ENCODE measurements around the gene RBM5. TPM values are rescaled to one million over a fixed set of nuclear protein-coding genes. Genes with fewer than 3 reads are reported as not detected.

Gene RBM5
- total RNA-seq, 2 donors from 2014 or later, result 292 to 353 TPM

- DNase-seq, result no peak
- Mint-ChIP-seq H3K4me3 (peak overlapping the region; percentile 93), H3K27ac (no peak overlapping the region), H3K4me1 (peaks cover 23% of the 10 kb centered on the region), H3K27me3 (peaks cover 30% of the 10 kb centered on the region), H3K36me3 (ENCODE audit: low read depth) (peaks cover 8% of the 10 kb centered on the region)
- no peak for ATAC-seq
- H3K9me3 ChIP-seq (ENCODE audit: control insufficient read depth, low read length, poor library complexity, severe bottlenecking), result no peaks in the 10 kb centered on the region
Measured at GRCh38 chr3:50153782-50154475, 65.2 kb downstream of the RBM5 start.

GRCh38 chr3:50154476-50154839 lies 65.7 kb downstream of the RBM5 start:
- peaks cover 30% of the 10 kb centered on the region for H3K27me3 Mint-ChIP-seq
- ATAC-seq (no peak), DNase-seq (no peak)
- H3K4me1 Mint-ChIP-seq, result peaks cover 23% of the 10 kb centered on the region
- peak overlapping the region; percentile 93 for H3K4me3 Mint-ChIP-seq
- H3K9me3 ChIP-seq (ENCODE audit: control insufficient read depth, low read length, poor library complexity, severe bottlenecking), result no peaks in the 10 kb centered on the region
- peaks cover 8% of the 10 kb centered on the region for H3K36me3 Mint-ChIP-seq (ENCODE audit: low read depth)
- H3K27ac Mint-ChIP-seq, result no peak overlapping the region

DNA sequence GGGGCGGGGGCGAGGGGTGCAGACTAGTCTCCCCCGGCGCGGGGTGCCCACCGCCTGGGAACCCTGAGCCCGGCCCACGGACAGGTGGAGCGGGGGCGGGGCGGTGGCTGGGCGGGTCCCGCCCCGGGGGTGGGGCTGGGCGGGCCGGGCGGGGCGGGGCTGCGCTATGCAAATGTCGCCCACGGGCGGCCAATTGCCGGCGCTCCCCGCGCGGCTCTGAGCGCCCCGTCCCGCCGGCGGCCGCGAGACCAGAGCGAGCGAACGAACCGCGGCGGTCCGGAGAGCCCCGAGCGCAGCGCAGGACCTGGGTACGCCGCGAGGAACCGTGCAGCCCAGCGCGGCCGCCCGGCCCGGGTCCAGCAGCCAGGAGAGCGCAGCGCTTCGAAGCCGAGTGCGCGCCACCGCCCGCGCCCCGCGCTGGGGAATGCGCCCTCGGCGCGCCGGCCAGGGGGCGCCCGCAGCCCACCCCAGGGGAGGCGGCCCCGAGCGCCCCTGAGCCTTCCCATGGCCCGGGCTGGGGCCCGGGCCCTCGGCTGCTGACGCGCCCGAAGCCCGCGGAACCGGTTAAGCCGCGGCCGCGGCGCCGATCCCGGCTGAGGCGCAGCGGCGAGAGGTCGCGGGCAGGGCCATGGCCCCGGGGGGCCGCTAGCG lies 66.2 kb downstream of the RBM5 start, which contains the start of gene SEMA3F:
TSS of gene SEMA3F (plus strand) at position 485 of the 651 bp plus-strand sequence. CDS start 4,299 bp downstream, outside the sequence.
- H3K4me3 Mint-ChIP-seq, result peak within 1 kb of the TSS; percentile 93
- ATAC-seq (peak; percentile 95), DNase-seq (peak; percentile 55 to 74 (median 72))
- H3K27me3 Mint-ChIP-seq, result peaks cover 30% of the 10 kb centered on the region
- H3K9me3 ChIP-seq (ENCODE audit: control insufficient read depth, low read length, poor library complexity, severe bottlenecking), result no peaks in the 10 kb centered on the region
- peaks cover 23% of the 10 kb centered on the region for H3K4me1 Mint-ChIP-seq
- H3K27ac Mint-ChIP-seq, result no peak within 1 kb of the TSS
- H3K36me3 Mint-ChIP-seq (ENCODE audit: low read depth), result peaks cover 8% of the 10 kb centered on the region

GRCh38 chr3:50155491-50155878 lies 66.8 kb downstream of the RBM5 start:
- Mint-ChIP-seq H3K4me3 (peak overlapping the region; percentile 85), H3K36me3 (ENCODE audit: low read depth) (peaks cover 6% of the 10 kb centered on the region), H3K4me1 (peaks cover 22% of the 10 kb centered on the region), H3K27me3 (peaks cover 26% of the 10 kb centered on the region), H3K27ac (no peak overlapping the region)
- no peak for DNase-seq
- ATAC-seq, result no peak
- H3K9me3 ChIP-seq (ENCODE audit: control insufficient read depth, low read length, poor library complexity, severe bottlenecking), result no peaks in the 10 kb centered on the region

DNA sequence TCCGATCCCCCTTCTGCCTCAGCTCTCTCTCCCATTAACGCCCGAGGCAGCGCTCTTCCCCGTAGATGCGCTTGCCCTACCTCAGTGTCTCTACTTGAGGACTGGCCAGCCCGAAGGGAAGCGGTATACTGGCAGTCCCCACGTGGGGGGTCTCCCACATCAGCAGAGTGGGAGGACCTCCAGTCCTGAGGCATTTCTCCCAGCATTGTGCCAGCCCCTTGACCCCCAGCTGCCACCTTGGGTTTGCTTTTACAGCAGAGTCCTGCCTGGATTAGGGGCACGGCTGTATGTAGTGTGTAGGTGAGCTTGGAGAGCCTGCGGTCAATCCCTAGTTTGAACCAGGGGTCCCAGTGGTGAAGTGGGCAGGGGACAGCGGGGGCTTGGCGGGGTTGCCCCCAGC lies 67.2 kb downstream of the RBM5 start:
- H3K36me3 Mint-ChIP-seq (ENCODE audit: low read depth), result peaks cover 5% of the 10 kb centered on the region
- no peaks in the 10 kb centered on the region for H3K9me3 ChIP-seq (ENCODE audit: control insufficient read depth, low read length, poor library complexity, severe bottlenecking)
- H3K4me1 Mint-ChIP-seq, result peaks cover 21% of the 10 kb centered on the region
- no peak overlapping the region for H3K27ac Mint-ChIP-seq
- ATAC-seq (no peak), DNase-seq (no peak)
- peaks cover 24% of the 10 kb centered on the region for H3K27me3 Mint-ChIP-seq
- peak overlapping the region; percentile 85 for H3K4me3 Mint-ChIP-seq

GRCh38 chr3:50156549-50157493 lies 68.1 kb downstream of the RBM5 start:
- H3K4me3 Mint-ChIP-seq, result peak overlapping the region; percentile 77
- peaks cover 5% of the 10 kb centered on the region for H3K36me3 Mint-ChIP-seq (ENCODE audit: low read depth)
- H3K9me3 ChIP-seq (ENCODE audit: control insufficient read depth, low read length, poor library complexity, severe bottlenecking), result no peaks in the 10 kb centered on the region
- H3K27me3 Mint-ChIP-seq, result peaks cover 24% of the 10 kb centered on the region
- peaks cover 21% of the 10 kb centered on the region for H3K4me1 Mint-ChIP-seq
- DNase-seq (no peak), ATAC-seq (no peak)
- no peak overlapping the region for H3K27ac Mint-ChIP-seq

GRCh38 chr3:50157827-50158529 lies 69.3 kb downstream of the RBM5 start:
- Mint-ChIP-seq H3K4me3 (no peak overlapping the region), H3K27me3 (peaks cover 24% of the 10 kb centered on the region), H3K27ac (no peak overlapping the region), H3K4me1 (peaks cover 21% of the 10 kb centered on the region), H3K36me3 (ENCODE audit: low read depth) (peaks cover 5% of the 10 kb centered on the region)
- ATAC-seq, result no peak
- H3K9me3 ChIP-seq (ENCODE audit: control insufficient read depth, low read length, poor library complexity, severe bottlenecking), result no peaks in the 10 kb centered on the region
- no peak for DNase-seq

GRCh38 chr3:50158530-50159146 lies 69.9 kb downstream of the RBM5 start:
- peaks cover 17% of the 10 kb centered on the region for H3K27me3 Mint-ChIP-seq
- peaks cover 15% of the 10 kb centered on the region for H3K4me1 Mint-ChIP-seq
- H3K9me3 ChIP-seq (ENCODE audit: control insufficient read depth, low read length, poor library complexity, severe bottlenecking), result no peaks in the 10 kb centered on the region
- no peak overlapping the region for H3K27ac Mint-ChIP-seq
- H3K36me3 Mint-ChIP-seq (ENCODE audit: low read depth), result peaks cover 3% of the 10 kb centered on the region
- H3K4me3 Mint-ChIP-seq, result no peak overlapping the region
- no peak for DNase-seq
- no peak for ATAC-seq

DNA sequence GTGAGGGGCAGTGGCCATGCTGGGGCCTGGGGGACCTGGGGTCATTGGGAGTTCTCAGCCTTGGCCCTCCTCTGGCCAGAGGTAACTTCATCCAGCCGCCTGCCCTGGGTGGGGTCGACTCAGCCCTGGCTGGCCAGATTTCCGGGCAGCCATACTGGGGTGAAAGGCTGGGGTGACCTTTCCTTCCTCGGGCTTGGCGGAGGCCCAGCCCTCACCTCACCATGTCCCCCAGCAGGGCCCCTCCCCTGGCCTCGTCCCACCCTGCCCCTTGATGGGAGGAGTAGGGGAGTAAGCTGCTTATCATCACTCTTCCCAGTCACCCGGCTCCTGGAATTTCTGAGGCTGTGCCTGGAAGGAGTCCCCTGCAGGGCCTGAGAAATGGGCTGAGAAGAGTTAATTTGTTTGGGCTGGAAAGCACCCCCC lies 71.9 kb downstream of the RBM5 start:
- no peaks in the 10 kb centered on the region for H3K9me3 ChIP-seq (ENCODE audit: control insufficient read depth, low read length, poor library complexity, severe bottlenecking)
- ATAC-seq (no peak), DNase-seq (no peak)
- Mint-ChIP-seq H3K4me3 (no peak overlapping the region), H3K36me3 (ENCODE audit: low read depth) (no peaks in the 10 kb centered on the region), H3K27me3 (peaks cover 14% of the 10 kb centered on the region), H3K27ac (no peak overlapping the region), H3K4me1 (peaks cover 8% of the 10 kb centered on the region)

DNA sequence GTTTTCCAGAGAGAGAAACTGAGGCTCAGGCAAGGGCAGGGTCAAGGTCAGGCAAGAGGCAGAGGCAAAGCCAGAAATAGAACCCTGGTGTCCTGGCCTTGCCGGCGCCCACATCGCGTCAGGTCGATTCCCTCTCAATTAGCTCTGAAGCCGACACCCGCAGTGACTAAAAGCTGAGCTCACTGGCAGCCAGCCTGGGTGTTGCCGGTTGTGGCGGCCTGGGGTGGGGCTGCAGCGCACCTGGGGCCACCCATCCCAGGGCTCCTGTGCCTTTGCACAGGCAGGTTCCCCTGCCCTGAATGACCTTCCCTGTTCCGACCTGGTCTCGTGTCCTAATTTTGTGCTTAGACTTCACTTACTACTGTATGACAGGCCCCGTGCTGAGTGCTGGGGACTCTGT lies 72.6 kb downstream of the RBM5 start:
- H3K9me3 ChIP-seq (ENCODE audit: control insufficient read depth, low read length, poor library complexity, severe bottlenecking), result no peaks in the 10 kb centered on the region
- Mint-ChIP-seq H3K4me1 (peaks cover 4% of the 10 kb centered on the region), H3K27me3 (peaks cover 7% of the 10 kb centered on the region), H3K36me3 (ENCODE audit: low read depth) (no peaks in the 10 kb centered on the region), H3K4me3 (no peak overlapping the region), H3K27ac (no peak overlapping the region)
- no peak for DNase-seq
- ATAC-seq, result no peak

GRCh38 chr3:50162034-50162883 lies 73.5 kb downstream of the RBM5 start:
- Mint-ChIP-seq H3K4me3 (no peak overlapping the region), H3K27me3 (peaks cover 5% of the 10 kb centered on the region), H3K36me3 (ENCODE audit: low read depth) (no peaks in the 10 kb centered on the region), H3K27ac (no peak overlapping the region), H3K4me1 (peaks cover 3% of the 10 kb centered on the region)
- ATAC-seq (no peak), DNase-seq (no peak)
- no peaks in the 10 kb centered on the region for H3K9me3 ChIP-seq (ENCODE audit: control insufficient read depth, low read length, poor library complexity, severe bottlenecking)
